ENCODE data around the gene VSIG2.
A peak's percentile ranks its signal among the peaks of the same experiment; 100 is the strongest.

The VSIG2 gene

GRCh38 chr11:124745835-124746620 lies 6.0 kb downstream of the VSIG2 start:
- Histone ChIP-seq H3K9me3 (ENCODE audit: severe bottlenecking) (no peaks in the 10 kb centered on the region), H3K27me3 (ENCODE audit: insufficient read depth, poor library complexity, severe bottlenecking) (no peaks in the 10 kb centered on the region), H3K4me1 (ENCODE audit: insufficient read depth, poor library complexity, severe bottlenecking) (peaks cover 3% of the 10 kb centered on the region), H3K36me3 (ENCODE audit: low read depth) (no peaks in the 10 kb centered on the region), H3K27ac (ENCODE audit: poor library complexity, severe bottlenecking) (no peak overlapping the region), H3K4me3 (ENCODE audit: severe bottlenecking) (peak overlapping the region; percentile 36)
- TF ChIP-seq CTCF (IDR thresholded peaks at IDR 0.05; ENCODE audit: poor library complexity, severe bottlenecking) = peak; percentile 31
- ATAC-seq (ENCODE audit: low read depth) (peak; percentile 16; the same call in 2 of the 3 replicates), DNase-seq (ENCODE audit: low spot score) (no peak)

- Histone ChIP-seq H3K27me3 (ENCODE audit: insufficient read depth, poor library complexity, severe bottlenecking) (no peaks in the 10 kb centered on the region), H3K4me1 (ENCODE audit: insufficient read depth, poor library complexity, severe bottlenecking) (peaks cover 8% of the 10 kb centered on the region), H3K36me3 (ENCODE audit: low read depth) (no peaks in the 10 kb centered on the region), H3K27ac (ENCODE audit: poor library complexity, severe bottlenecking) (no peak overlapping the region), H3K4me3 (ENCODE audit: severe bottlenecking) (peak overlapping the region; percentile 36), H3K9me3 (ENCODE audit: severe bottlenecking) (no peaks in the 10 kb centered on the region)
- no peak for TF ChIP-seq CTCF (IDR thresholded peaks at IDR 0.05; ENCODE audit: poor library complexity, severe bottlenecking)
- ATAC-seq (ENCODE audit: low read depth) (no peak), DNase-seq (ENCODE audit: low spot score) (no peak)
Observed at GRCh38 chr11:124745270-124745834, 6.7 kb downstream of the VSIG2 start.

- no peak for DNase-seq (ENCODE audit: low spot score)
- Histone ChIP-seq H3K9me3 (ENCODE audit: severe bottlenecking) (no peaks in the 10 kb centered on the region), H3K27ac (ENCODE audit: poor library complexity, severe bottlenecking) (no peak overlapping the region), H3K36me3 (ENCODE audit: low read depth) (no peaks in the 10 kb centered on the region), H3K27me3 (ENCODE audit: insufficient read depth, poor library complexity, severe bottlenecking) (no peaks in the 10 kb centered on the region), H3K4me1 (ENCODE audit: insufficient read depth, poor library complexity, severe bottlenecking) (peaks cover 8% of the 10 kb centered on the region), H3K4me3 (ENCODE audit: severe bottlenecking) (no peak overlapping the region)
- no peak for TF ChIP-seq CTCF (IDR thresholded peaks at IDR 0.05; ENCODE audit: poor library complexity, severe bottlenecking)
- no peak for ATAC-seq (ENCODE audit: low read depth)
Observed at GRCh38 chr11:124743050-124743449, 9.0 kb downstream of the VSIG2 start.

- TF ChIP-seq CTCF (IDR thresholded peaks at IDR 0.05; ENCODE audit: poor library complexity, severe bottlenecking) = no peak
- ATAC-seq (ENCODE audit: low read depth) = no peak
- H3K36me3 ChIP-seq (ENCODE audit: low read depth) = no peaks in the 10 kb centered on the region
- no peak overlapping the region for H3K4me3 ChIP-seq (ENCODE audit: severe bottlenecking)
- H3K9me3 ChIP-seq (ENCODE audit: severe bottlenecking) = no peaks in the 10 kb centered on the region
- no peak for DNase-seq (ENCODE audit: low spot score)
- H3K27ac ChIP-seq (ENCODE audit: poor library complexity, severe bottlenecking) = no peak overlapping the region
- H3K27me3 ChIP-seq (ENCODE audit: insufficient read depth, poor library complexity, severe bottlenecking) = no peaks in the 10 kb centered on the region
- peaks cover 8% of the 10 kb centered on the region for H3K4me1 ChIP-seq (ENCODE audit: insufficient read depth, poor library complexity, severe bottlenecking)
Observed at GRCh38 chr11:124742555-124742954, 9.5 kb downstream of the VSIG2 start.
